NT2/D1 (cell line): ENCODE results near the gene TMEM91.
A peak's percentile ranks its signal among the peaks of the same experiment; 100 is the strongest.

ENCODE experiments used
- DNase-seq: peaks from one replicate; pipeline ENCODE4 v3.0.0-alpha.2; 2011; ENCODE audit warnings: low read depth, low spot score
- H3K27me3 ChIP-seq: 2 replicates; pipeline ENCODE4 v1.6.0; 2011; ENCODE audit warnings: mild to moderate bottlenecking; ENCODE audit not compliant: insufficient read length, insufficient read depth
- H3K36me3 ChIP-seq: 2 replicates; pipeline ENCODE4 v1.6.1; 2011; ENCODE audit warnings: mild to moderate bottlenecking, low read length, mixed read lengths; ENCODE audit not compliant: insufficient read depth, insufficient read length
- H3K4me1 ChIP-seq: 2 replicates; pipeline ENCODE4 v1.5.1; 2011; ENCODE audit not compliant: insufficient read depth, insufficient read length
- H3K4me3 ChIP-seq: 2 replicates; pipeline ENCODE4 v1.5.1; 2011; ENCODE audit warnings: low read depth; ENCODE audit not compliant: insufficient read length
- H3K9ac ChIP-seq: 2 replicates; pipeline ENCODE4 v1.6.0; 2011; ENCODE audit warnings: low read depth; ENCODE audit not compliant: insufficient read length
- H3K9me3 ChIP-seq: 2 replicates; pipeline ENCODE4 v1.5.1; 2011; ENCODE audit warnings: mild to moderate bottlenecking, low read length; ENCODE audit not compliant: insufficient read depth
- SUZ12 ChIP-seq: IDR thresholded peaks from 2 replicates; pipeline ENCODE4 v1.6.1; 2011; ENCODE audit not compliant: insufficient read length, insufficient read depth; ENCODE audit errors: extremely low read depth
- YY1 ChIP-seq: IDR thresholded peaks from 2 replicates; pipeline ENCODE4 v1.6.1; 2011; ENCODE audit not compliant: insufficient read length, insufficient read depth
- ZNF274 ChIP-seq: IDR thresholded peaks from 2 replicates; pipeline ENCODE4 v1.6.1; 2011; ENCODE audit warnings: mild to moderate bottlenecking, low read depth, low read length

The TMEM91 gene

DNA sequence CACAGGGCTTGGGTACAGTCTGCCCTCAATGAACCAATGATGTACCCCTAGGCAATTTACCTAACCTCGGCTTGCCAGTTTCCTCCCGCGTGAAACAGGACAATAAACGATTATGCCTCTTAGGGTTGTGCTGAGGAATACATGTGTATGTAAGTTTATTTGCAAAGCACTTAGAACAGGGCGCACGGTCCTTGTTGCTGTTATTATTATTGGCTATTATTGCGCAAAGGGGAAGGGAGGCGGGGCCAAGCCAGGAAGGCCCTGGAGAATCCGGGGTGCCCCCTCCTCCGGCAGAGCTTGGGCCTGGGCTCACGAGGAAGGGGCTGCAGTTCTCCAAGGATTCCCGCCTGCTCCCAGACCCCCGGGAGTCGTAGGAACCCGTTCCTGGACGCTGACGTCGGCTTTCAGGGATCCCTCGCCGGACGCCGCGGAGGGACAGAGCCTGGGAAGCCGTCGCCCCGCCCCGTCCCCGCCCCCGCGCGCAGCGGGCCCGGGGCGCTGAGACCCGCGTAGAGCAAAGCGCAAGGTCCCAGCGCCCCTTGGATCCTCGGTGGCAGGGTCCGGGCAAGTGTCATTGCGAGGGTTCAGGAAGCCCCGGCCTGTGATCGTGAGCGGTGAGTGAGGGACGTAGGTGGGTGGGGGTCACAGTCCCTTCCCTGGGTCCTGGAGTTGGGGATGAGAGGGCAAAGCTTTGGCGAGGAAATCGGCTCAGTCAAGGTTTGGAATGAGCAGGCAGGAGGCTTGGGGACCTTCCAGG is at the start of gene TMEM91:
TSS of gene TMEM91 (plus strand) at position 293 of the 757 bp plus-strand sequence. CDS start 1,777 bp downstream, outside the sequence.
- H3K4me3 ChIP-seq: peak within 1 kb of the TSS; percentile 51

DNA sequence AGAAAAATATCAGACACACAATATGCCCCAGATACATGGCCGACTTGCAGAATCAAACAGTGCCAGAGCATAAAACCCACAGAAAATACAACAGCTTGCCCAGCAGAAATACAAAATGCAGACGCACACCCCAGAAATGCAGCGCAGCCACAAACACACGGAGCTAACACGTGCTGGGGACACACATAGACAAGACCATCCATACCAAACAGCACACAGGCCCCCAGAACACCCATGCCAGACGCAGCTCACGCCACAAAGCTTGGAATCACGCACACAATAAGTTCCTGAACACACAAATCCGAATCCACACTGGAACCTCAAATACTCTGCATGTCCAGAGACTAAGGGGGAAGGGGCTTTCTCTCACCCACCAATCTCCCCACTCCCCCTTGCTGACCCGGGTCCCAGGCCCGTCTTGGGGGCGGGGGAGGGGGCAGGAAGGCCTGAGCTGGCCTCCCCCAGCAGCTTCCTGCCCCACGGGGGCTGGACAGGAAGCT is 49.2 kb upstream of the TMEM91 start:
- Histone ChIP-seq H3K36me3 (peaks cover 31% of the 10 kb centered on the region), H3K4me3 (no peak overlapping the region), H3K9me3 (no peaks in the 10 kb centered on the region), H3K27me3 (no peaks in the 10 kb centered on the region), H3K9ac (no peak overlapping the region), H3K4me1 (peaks cover 33% of the 10 kb centered on the region)
- TF ChIP-seq ZNF274: no peak
- no peak for TF ChIP-seq YY1
- no peak for DNase-seq

More for the DNA sequence above, at the start of gene TMEM91:
- Histone ChIP-seq H3K4me1 (peaks cover 3% of the 10 kb centered on the region), H3K9me3 (no peaks in the 10 kb centered on the region), H3K9ac (peak within 1 kb of the TSS; percentile 58), H3K36me3 (peaks cover 4% of the 10 kb centered on the region), H3K27me3 (no peaks in the 10 kb centered on the region)
- DNase-seq: no peak
- TF ChIP-seq ZNF274: no peak
- no peak for TF ChIP-seq YY1
- TF ChIP-seq SUZ12: no peak

DNA sequence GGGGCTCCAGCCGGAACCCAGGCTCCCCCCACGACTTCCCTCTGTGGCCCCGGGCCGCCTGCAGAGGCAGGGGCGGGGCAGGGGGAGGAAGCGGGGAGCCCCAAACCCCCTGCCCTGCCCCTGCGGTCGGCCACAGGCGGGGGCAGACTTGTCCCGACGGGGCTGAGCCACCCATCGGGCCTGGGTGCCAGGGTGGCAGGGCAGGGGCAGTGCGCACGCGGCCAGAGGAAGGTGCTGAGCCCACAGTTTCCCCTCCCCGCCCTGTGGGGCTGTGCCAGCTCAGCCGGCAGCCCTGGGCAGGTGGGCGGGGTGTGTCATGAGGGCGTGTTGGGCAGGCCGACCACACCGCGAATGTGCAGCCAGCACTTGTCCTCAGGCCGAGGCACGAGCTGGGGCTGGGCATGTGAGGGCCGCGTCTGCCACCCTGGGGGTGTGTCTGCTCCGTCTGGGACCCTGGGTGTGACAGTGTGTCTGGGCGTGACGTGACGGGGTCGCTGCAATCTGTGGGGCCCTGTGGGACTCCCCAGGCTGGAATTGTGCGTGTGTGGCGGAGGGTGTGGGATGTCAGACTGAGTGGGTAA is 48.7 kb upstream of the TMEM91 start:
- DNase-seq: no peak
- Histone ChIP-seq H3K4me3 (no peak overlapping the region), H3K36me3 (peaks cover 32% of the 10 kb centered on the region), H3K4me1 (peaks cover 29% of the 10 kb centered on the region), H3K27me3 (no peaks in the 10 kb centered on the region), H3K9me3 (no peaks in the 10 kb centered on the region), H3K9ac (no peak overlapping the region)
- TF ChIP-seq SUZ12 (no peak), YY1 (no peak), ZNF274 (no peak)

DNA sequence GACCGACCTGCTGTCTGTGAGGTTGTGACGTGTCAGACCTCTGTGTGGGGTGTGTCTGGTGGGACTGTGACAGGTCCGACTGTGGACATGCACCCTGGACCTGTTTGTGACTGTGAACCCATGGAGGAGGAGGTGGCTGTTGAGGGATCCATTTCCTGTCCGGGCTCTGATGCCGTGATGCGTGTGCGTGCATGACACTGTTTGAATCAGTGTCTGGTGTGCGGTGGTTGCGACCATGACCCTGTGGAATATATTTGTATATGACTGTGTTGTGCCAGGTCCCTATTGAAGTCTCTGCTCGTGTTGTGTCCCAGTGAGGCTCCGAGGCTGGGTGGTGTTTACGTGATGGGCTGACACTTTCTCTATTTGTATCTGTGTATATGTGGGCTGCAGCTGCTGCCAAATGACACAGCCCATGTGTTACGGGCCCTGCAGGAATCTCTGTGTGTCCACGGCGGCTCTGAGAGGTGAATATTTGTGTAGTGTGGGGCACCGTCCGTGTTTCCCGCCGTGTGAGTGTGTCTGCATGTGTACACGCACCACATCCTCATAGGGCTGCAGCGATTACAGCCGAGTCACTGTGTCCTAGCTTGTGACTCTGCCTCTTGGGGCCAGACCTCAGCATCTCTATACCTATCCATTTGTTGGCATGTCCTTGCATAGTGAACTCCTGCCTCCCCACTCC is 48.0 kb upstream of the TMEM91 start:
- no peak overlapping the region for H3K4me3 ChIP-seq
- DNase-seq: no peak
- no peaks in the 10 kb centered on the region for H3K27me3 ChIP-seq
- H3K4me1 ChIP-seq: peaks cover 24% of the 10 kb centered on the region
- no peak overlapping the region for H3K9ac ChIP-seq
- H3K36me3 ChIP-seq: peaks cover 34% of the 10 kb centered on the region
- TF ChIP-seq ZNF274 (no peak), SUZ12 (no peak), YY1 (no peak)
- H3K9me3 ChIP-seq: no peaks in the 10 kb centered on the region

DNA sequence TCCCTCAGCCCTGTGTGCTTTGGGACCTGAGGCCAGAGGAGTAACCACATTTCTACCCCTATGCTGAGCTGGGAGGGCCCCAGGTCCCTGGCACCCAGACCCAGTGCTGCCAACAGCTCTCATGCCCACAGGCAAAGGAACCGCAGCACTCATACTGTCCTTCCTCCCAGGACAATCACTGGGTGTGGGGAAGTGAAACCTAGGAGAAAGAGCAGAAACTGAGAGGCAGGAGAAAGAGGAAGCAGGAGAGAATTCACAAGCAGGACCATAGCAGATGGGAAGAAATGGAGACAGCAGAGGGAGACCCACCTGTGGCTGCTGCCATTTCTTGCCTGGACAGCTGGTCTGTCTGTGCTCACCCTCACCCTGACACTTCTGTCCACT is 47.5 kb upstream of the TMEM91 start:
- H3K36me3 ChIP-seq: peaks cover 34% of the 10 kb centered on the region
- no peaks in the 10 kb centered on the region for H3K27me3 ChIP-seq
- no peak overlapping the region for H3K4me3 ChIP-seq
- peaks cover 21% of the 10 kb centered on the region for H3K4me1 ChIP-seq
- H3K9me3 ChIP-seq: no peaks in the 10 kb centered on the region
- no peak overlapping the region for H3K9ac ChIP-seq
- no peak for DNase-seq
- TF ChIP-seq SUZ12 (no peak), YY1 (no peak), ZNF274 (no peak)

DNA sequence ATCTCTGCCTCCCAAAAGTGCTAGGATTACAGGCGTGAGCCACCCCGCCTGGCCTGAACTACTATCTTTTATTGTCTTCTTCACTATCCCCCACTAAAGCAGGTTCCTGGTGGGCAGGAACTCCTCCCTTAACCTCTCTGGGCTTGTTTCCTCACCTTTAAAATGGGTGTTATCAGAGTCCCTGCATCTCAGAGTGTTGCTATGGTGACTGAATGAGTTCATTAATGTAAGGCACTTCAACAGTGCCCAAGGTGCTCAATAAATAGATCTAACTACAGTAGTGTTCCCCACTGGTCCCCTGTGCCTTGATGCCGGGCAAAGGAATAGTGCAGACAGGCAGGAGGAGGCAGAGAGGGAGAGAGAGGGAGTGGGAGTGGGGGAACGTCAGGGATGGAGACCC is 45.9 kb upstream of the TMEM91 start:
- Histone ChIP-seq H3K9ac (no peak overlapping the region), H3K9me3 (no peaks in the 10 kb centered on the region), H3K4me1 (peaks cover 15% of the 10 kb centered on the region), H3K27me3 (no peaks in the 10 kb centered on the region), H3K36me3 (peaks cover 37% of the 10 kb centered on the region), H3K4me3 (no peak overlapping the region)
- no peak for DNase-seq
- TF ChIP-seq ZNF274 (no peak), SUZ12 (no peak), YY1 (no peak)

DNA sequence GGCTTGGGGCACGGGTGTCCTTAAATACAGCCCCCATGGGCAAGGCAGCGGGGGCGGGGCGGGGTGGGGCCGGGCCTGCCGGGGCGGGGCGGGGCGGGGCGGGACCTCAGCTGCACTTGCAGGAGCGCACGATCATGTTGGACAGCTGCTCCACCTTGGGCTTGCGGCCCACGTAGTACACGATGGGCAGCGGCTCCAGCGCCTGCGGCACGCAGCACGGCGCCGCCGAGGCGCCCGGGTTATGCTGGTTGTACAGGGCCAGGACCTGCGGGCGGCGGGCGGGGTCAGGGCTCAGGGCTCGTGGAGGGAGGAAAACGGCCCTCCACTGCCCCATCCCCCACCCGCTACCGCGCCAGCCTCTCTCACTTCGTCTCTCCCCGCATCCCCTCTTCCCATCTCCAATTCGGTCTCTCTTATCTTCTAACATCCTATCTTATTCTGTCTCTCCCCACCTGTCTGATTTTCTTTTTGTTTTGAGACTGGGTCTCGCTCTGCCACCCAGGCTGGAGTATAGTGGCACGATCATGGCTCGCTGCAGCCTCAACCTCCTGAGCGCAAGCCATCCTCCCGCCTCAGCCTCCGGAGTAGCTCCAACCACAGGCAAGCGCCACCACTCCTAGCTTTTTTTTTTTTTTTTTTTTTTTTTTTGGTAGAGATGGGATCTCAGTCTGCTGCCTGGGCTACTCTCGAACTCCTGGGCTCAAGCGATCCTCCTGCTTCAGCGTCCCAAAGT is 45.2 kb upstream of the TMEM91 start:
- DNase-seq: no peak
- Histone ChIP-seq H3K9me3 (no peaks in the 10 kb centered on the region), H3K36me3 (peaks cover 38% of the 10 kb centered on the region), H3K4me3 (no peak overlapping the region), H3K9ac (no peak overlapping the region), H3K4me1 (peaks cover 9% of the 10 kb centered on the region), H3K27me3 (no peaks in the 10 kb centered on the region)
- TF ChIP-seq YY1 (no peak), SUZ12 (no peak), ZNF274 (no peak)
